ENCODE results near the gene MRPL46. TPM values are rescaled to one million over a fixed set of nuclear protein-coding genes. Genes with fewer than 3 reads are reported as not detected.

MRPL46 gene
- total and polyA plus RNA-seq, 3 donors from 2014 or later = 36.9 to 65.0 (median 38.4) TPM

- WGBS, 2 donors = 94 to 95% methylated on average over 3 of the region's 3 CpGs
Observed at GRCh38 chr15:88456733-88457132, 10.5 kb downstream of the MRPL46 start.

DNA sequence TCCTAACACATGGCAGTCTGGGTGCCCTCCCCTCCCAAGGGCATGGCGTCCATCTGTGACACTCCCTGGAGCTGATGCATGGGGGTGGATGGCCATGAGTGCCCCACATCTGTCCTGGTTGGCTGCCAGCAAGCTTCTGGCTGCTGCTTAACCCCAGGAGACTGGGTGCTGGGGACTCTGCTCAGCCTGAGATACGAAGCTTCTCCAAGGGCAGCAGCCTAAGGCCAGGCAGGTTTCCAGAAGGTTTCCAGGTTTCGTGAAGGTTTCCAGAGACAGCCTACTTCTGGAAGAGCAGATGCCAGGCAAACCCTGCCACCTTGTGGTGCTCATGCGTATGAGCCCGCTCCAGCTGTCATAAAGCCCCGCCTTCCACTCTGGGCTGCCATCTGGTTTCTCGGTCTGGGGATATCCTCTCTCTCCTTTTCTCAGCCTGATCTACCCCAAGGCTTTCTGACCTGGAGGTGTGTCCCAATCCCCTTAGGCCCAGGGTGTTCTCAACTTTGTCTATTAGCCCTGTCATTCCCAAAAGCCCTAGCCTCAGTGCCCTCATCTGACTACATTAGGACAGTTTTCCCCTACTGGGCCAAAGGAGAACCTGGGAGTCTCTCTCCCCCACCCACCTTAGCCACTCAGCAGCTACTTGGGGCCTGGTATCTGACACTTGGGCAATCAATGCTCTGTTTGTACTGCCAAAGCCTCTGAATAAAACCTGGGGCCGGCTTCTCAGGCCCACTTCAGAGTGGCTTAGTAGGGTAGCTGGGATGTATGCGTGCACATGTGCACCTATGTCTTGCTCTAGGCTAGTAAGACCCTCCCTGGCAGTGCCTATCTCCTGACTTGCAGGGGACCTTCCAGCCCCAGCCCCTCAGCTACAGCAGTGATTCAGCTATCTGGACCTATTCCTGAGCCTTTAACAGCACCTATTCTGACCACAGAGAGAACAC lies 12.0 kb downstream of the MRPL46 start:
- intact Hi-C loops (cut with DNase I; ENCODE audit: low total_unique reads) = no loop called here
- Histone ChIP-seq H3K27ac (no peak overlapping the region), H3K4me1 (peaks cover 4% of the 10 kb centered on the region), H3K9me3 (no peaks in the 10 kb centered on the region), H3K27me3 (no peaks in the 10 kb centered on the region), H3K4me3 (no peak overlapping the region), H3K36me3 (ENCODE audit: low read depth, missing control alignments) (no peaks in the 10 kb centered on the region)
- DNase-seq = peak; percentile 68
- WGBS, 2 donors = 36 to 44% methylated on average over 7 to 9 of the region's 9 CpGs
- TF ChIP-seq, protein P1, sequence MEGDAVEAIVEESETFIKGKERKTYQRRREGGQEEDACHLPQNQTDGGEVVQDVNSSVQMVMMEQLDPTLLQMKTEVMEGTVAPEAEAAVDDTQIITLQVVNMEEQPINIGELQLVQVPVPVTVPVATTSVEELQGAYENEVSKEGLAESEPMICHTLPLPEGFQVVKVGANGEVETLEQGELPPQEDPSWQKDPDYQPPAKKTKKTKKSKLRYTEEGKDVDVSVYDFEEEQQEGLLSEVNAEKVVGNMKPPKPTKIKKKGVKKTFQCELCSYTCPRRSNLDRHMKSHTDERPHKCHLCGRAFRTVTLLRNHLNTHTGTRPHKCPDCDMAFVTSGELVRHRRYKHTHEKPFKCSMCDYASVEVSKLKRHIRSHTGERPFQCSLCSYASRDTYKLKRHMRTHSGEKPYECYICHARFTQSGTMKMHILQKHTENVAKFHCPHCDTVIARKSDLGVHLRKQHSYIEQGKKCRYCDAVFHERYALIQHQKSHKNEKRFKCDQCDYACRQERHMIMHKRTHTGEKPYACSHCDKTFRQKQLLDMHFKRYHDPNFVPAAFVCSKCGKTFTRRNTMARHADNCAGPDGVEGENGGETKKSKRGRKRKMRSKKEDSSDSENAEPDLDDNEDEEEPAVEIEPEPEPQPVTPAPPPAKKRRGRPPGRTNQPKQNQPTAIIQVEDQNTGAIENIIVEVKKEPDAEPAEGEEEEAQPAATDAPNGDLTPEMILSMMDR (IDR thresholded peaks at IDR 0.05) = peak; percentile 34 to 47 (median 47)
- no peak for TF ChIP-seq POLR2A (IDR thresholded peaks at IDR 0.05)

More at GRCh38 chr15:88456733-88457132, 10.5 kb downstream of the MRPL46 start:
- Histone ChIP-seq H3K27me3 (no peaks in the 10 kb centered on the region), H3K9me3 (no peaks in the 10 kb centered on the region), H3K36me3 (ENCODE audit: low read depth, missing control alignments) (no peaks in the 10 kb centered on the region), H3K27ac (no peak overlapping the region), H3K4me3 (no peak overlapping the region), H3K4me1 (peaks cover 4% of the 10 kb centered on the region)
- intact Hi-C loops (cut with DNase I; ENCODE audit: low total_unique reads) = no loop called here
- TF ChIP-seq, protein P1 (IDR thresholded peaks at IDR 0.05) = no peak
- TF ChIP-seq POLR2A (IDR thresholded peaks at IDR 0.05) = no peak
- DNase-seq = no peak

DNA sequence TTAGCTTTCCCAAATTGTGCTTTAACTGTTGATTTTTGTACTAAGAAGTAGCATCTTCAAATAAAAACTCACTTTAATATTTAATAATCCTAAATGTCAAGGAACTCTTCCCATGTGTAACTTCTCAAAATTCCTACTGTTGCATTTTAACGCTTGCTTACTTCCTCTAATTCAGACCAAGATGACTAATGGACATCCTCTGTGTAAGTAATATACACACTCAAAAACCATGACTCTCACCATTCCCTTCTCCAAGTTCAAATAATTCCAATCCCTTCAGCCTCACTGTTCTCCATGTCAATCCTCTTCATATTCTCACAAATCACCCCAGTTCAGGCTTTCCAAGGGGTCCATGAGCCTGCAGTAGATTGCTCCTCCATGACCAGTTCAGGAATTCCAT lies 13.0 kb downstream of the MRPL46 start:
- Histone ChIP-seq H3K4me1 (peaks cover 4% of the 10 kb centered on the region), H3K4me3 (no peak overlapping the region), H3K27ac (no peak overlapping the region), H3K36me3 (ENCODE audit: low read depth, missing control alignments) (no peaks in the 10 kb centered on the region), H3K27me3 (no peaks in the 10 kb centered on the region), H3K9me3 (no peaks in the 10 kb centered on the region)
- intact Hi-C loops (cut with DNase I; ENCODE audit: low total_unique reads) = no loop called here
- TF ChIP-seq, protein P1 (IDR thresholded peaks at IDR 0.05) = no peak
- no peak for TF ChIP-seq POLR2A (IDR thresholded peaks at IDR 0.05)
- WGBS, 2 donors = 59 to 82% methylated on average over 1 of the region's 1 CpG
- DNase-seq = no peak

- H3K4me3 ChIP-seq = no peak overlapping the region
- H3K4me1 ChIP-seq = peaks cover 4% of the 10 kb centered on the region
- H3K27ac ChIP-seq = no peak overlapping the region
- intact Hi-C loops (cut with DNase I; ENCODE audit: low total_unique reads) = no loop called here
- H3K9me3 ChIP-seq = no peaks in the 10 kb centered on the region
- 40 to 57% methylated on average over 1 of the region's 1 CpG for WGBS, 2 donors
- DNase-seq = no peak
- no peaks in the 10 kb centered on the region for H3K36me3 ChIP-seq (ENCODE audit: low read depth, missing control alignments)
- no peaks in the 10 kb centered on the region for H3K27me3 ChIP-seq
- TF ChIP-seq POLR2A (IDR thresholded peaks at IDR 0.05) = no peak
- TF ChIP-seq, protein P1 (IDR thresholded peaks at IDR 0.05) = no peak
Observed at GRCh38 chr15:88453651-88454050, 13.5 kb downstream of the MRPL46 start.

All from testis (tissue), 3 donors.